ENCODE measurements around the gene GNG8. TPM values are rescaled to one million over a fixed set of nuclear protein-coding genes. Genes with fewer than 3 reads are reported as not detected.
A peak's percentile ranks its signal among the peaks of the same experiment; 100 is the strongest.

GNG8 gene
- total RNA-seq, 1 experiment from 2014 or later: not detected

DNA sequence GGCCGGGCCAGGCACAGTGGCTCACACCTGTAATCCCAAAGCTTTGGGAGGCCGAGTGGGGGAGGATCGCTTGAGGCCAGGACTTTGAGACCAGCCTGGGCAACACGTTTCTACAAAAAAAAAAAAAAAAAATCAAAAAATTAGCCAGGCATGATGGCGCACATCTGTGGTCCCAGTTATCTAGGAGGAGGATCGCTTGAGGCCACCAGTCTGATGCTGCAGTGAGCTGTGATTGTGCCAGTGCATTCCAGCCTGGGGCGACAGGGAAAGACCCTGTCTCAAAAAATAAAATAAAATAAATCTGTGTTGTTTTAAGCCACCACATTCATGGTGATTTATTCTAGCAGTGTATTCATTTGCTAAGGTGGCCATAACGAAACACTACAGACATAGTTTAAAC is 29.1 kb upstream of the GNG8 start (continued):
- TF ChIP-seq REST (IDR thresholded peaks at IDR 0.05; ENCODE audit: low read depth): no peak
- TF ChIP-seq, protein P1, sequence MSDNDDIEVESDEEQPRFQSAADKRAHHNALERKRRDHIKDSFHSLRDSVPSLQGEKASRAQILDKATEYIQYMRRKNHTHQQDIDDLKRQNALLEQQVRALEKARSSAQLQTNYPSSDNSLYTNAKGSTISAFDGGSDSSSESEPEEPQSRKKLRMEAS (IDR thresholded peaks at IDR 0.05): no peak

DNA sequence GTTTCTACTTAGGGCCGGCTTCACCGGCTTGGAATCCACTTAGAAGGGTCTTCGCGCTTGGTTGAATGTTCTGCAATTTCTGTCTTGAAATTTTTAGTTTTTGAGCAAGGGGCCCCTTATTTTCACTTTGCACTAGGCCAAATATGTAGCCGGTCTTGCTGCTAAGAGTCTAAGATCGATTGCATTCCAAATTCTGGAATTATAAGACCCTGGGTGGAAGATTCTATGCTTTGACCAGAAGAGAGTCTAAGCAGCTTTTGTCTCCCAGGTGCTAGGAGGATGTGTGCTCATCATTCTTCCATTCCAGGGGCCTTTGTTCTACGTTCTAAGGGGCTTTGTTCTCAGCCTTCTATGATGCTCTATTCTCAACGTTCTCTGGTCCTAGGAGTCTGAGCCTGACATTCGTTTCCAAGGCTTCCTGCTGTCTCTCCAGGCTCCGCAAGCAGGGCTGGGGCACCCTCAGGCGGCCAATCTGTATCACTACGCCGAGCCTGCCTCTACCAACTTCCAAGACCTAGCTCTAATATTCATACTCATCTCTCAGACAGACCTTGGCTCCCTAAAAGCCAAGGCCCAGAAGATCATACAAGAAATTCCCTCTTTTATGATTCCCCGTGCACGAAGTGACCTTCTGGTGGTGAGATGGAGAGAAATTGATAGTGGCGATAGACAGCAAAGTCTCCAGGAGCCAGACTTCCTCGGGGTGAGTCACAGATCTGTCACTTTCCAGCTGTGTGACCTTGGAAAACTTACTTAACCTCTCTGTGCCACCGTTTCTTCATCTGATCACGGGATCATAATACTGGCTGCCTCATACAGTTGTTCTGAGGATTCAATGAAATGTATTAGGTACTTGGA is 26.0 kb upstream of the GNG8 start:
- H3K4me1 ChIP-seq (ENCODE audit: control insufficient read depth in 1 of 2, insufficient read depth in 2 of 2, low read length in 2 of 2): peaks cover 14 to 29% of the 10 kb centered on the region in 2 experiments
- H4K20me1 ChIP-seq (ENCODE audit: insufficient read depth): no peaks in the 10 kb centered on the region
- ATAC-seq (peak; percentile 66), DNase-seq (ENCODE audit: low read depth, low spot score) (peak; percentile 80)
- H3K4me3 ChIP-seq (replicated peaks in 1 of 2; ENCODE audit: low read depth in 1 of 2, low read length in 2 of 2): peak overlapping the region; percentile 39 to 56
- H2AFZ ChIP-seq (ENCODE audit: low read depth, low read length, poor library complexity, severe bottlenecking): peak overlapping the region; percentile 94
- BruUV-seq (replicated peaks): no TSS peak
- POLR2A ChIA-PET: interaction anchor here (0.6 to 1.6 kb wide), 10 partner anchors 9 to 90 kb away, joined by 3 to 11 read pairs (median 4); no protein-coding TSS in a partner anchor
- peak overlapping the region; percentile 47 for H3K9ac ChIP-seq (ENCODE audit: low read length)
- TF ChIP-seq EZH2 (IDR thresholded peaks at IDR 0.05): no peak
- peak; percentile 97 for TF ChIP-seq RAD21 (IDR thresholded peaks at IDR 0.05; ENCODE audit: low read depth)
- TF ChIP-seq ELF1 (IDR thresholded peaks at IDR 0.05; ENCODE audit: borderline replicate concordance, low read depth): no peak
- TF ChIP-seq, protein P2, sequence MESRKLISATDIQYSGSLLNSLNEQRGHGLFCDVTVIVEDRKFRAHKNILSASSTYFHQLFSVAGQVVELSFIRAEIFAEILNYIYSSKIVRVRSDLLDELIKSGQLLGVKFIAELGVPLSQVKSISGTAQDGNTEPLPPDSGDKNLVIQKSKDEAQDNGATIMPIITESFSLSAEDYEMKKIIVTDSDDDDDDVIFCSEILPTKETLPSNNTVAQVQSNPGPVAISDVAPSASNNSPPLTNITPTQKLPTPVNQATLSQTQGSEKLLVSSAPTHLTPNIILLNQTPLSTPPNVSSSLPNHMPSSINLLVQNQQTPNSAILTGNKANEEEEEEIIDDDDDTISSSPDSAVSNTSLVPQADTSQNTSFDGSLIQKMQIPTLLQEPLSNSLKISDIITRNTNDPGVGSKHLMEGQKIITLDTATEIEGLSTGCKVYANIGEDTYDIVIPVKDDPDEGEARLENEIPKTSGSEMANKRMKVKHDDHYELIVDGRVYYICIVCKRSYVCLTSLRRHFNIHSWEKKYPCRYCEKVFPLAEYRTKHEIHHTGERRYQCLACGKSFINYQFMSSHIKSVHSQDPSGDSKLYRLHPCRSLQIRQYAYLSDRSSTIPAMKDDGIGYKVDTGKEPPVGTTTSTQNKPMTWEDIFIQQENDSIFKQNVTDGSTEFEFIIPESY (IDR thresholded peaks at IDR 0.05; ENCODE audit: extremely low read depth, insufficient replicate concordance, low read length): no peak
- TF ChIP-seq, protein P3, sequence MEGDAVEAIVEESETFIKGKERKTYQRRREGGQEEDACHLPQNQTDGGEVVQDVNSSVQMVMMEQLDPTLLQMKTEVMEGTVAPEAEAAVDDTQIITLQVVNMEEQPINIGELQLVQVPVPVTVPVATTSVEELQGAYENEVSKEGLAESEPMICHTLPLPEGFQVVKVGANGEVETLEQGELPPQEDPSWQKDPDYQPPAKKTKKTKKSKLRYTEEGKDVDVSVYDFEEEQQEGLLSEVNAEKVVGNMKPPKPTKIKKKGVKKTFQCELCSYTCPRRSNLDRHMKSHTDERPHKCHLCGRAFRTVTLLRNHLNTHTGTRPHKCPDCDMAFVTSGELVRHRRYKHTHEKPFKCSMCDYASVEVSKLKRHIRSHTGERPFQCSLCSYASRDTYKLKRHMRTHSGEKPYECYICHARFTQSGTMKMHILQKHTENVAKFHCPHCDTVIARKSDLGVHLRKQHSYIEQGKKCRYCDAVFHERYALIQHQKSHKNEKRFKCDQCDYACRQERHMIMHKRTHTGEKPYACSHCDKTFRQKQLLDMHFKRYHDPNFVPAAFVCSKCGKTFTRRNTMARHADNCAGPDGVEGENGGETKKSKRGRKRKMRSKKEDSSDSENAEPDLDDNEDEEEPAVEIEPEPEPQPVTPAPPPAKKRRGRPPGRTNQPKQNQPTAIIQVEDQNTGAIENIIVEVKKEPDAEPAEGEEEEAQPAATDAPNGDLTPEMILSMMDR (IDR thresholded peaks at IDR 0.05 in 2 of 3, conservative IDR thresholded peaks at IDR 0.05 in 1 of 3; ENCODE audit: borderline replicate concordance in 1 of 3, insufficient read depth in 1 of 3, low read depth in 2 of 3, low read length in 2 of 3): peak; percentile 83 to 96 (median 96)
- TF ChIP-seq ZFX (IDR thresholded peaks at IDR 0.05): no peak
- no peak overlapping the region for H3K27ac ChIP-seq (ENCODE audit: low read depth, low read length)
- RAD21 ChIA-PET (ENCODE audit: low non-redundant PET in 1 of 2, low total read pairs in 2 of 2, uncharacterized antibody in 2 of 2, unreplicated experiment in 2 of 2): interaction anchor here (0.7 to 2.8 kb wide), 8 partner anchors 33 to 132 kb away, joined by 3 to 19 read pairs (median 6); no protein-coding TSS in a partner anchor
- CTCF ChIA-PET: interaction anchor here (0.6 to 4.4 kb wide), 26 partner anchors 9 to 148 kb away, joined by 3 to 217 read pairs (median 5); no protein-coding TSS in a partner anchor
- no peaks in the 10 kb centered on the region for H3K9me3 ChIP-seq (ENCODE audit: control insufficient read depth in 1 of 2, insufficient read depth in 1 of 2, low read depth in 1 of 2, low read length in 2 of 2)
- no peaks in the 10 kb centered on the region for H3K79me2 ChIP-seq (ENCODE audit: insufficient read depth, low read length)
- no peaks in the 10 kb centered on the region for H3K36me3 ChIP-seq (ENCODE audit: control insufficient read depth in 1 of 2, insufficient read depth in 2 of 2, low read length in 2 of 2)
- peak overlapping the region; percentile 90 for H3K4me2 ChIP-seq (ENCODE audit: low read length)
- H3K27me3 ChIP-seq (ENCODE audit: insufficient read depth, low read length): no peaks in the 10 kb centered on the region
- H3K9me2 ChIP-seq (ENCODE audit: insufficient read depth): no peaks in the 10 kb centered on the region
- intact Hi-C loops (cut with micrococcal nuclease): loop anchor here (1.0 kb wide), 2 partner anchors 48 to 133 kb away; no protein-coding TSS in a partner anchor

All from HCT116 (cell line).